Colonic mucosa (tissue), 4 donors: Measurements from ENCODE around the gene FAM107A. TPM values are rescaled to one million over a fixed set of nuclear protein-coding genes. Genes with fewer than 3 reads are reported as not detected.

ENCODE experiments used
- DNase-seq: peaks from one replicate; pipeline ENCODE4 v3.0.0-alpha.2; 2020
- H3K27ac ChIP-seq: fragments of 200-600 bp; one replicate; pipeline ENCODE4 v1.8.0; 2021
- H3K27me3 ChIP-seq: fragments of 200-600 bp; one replicate; pipeline ENCODE4 v1.8.0; 2021
- H3K36me3 ChIP-seq: fragments of 200-600 bp; one replicate; pipeline ENCODE4 v1.8.0; 2021
- H3K4me1 ChIP-seq: fragments of 200-600 bp; one replicate; pipeline ENCODE4 v1.8.0; 2021; ENCODE audit warnings: mild to moderate bottlenecking
- H3K4me3 ChIP-seq: fragments of 200-600 bp; one replicate; pipeline ENCODE4 v1.8.0; 2021
- H3K9ac ChIP-seq, 2 donors: one replicate each; pipeline ENCODE4 v1.7.0; 2013; ENCODE audit warnings: control low read depth in 2 of 2, low read depth in 2 of 2, low read length in 2 of 2
- H3K9me3 ChIP-seq: fragments of 200-600 bp; one replicate; pipeline ENCODE4 v1.8.0; 2021
- intact Hi-C: fragments of 100-400 bp; cut with DNase I; formaldehyde crosslinking; loops from one replicate; pipeline ENCODE4 v1.14.1; 2022
- total RNA-seq, 2 donors: library from RNA; stranded (reverse); fragmentation: NEBNext Ultra II Directional in 1 of 2; extraction: Animal tissue kit (Norgen Biotek cat#: 25700) in 1 of 2; gene quantifications; one replicate each; pipeline ENCODE4 v1.2.1, GENCODE V29; 2021
- TF ChIP-seq, protein P1 (sequence below): fragments of 200-600 bp; IDR thresholded peaks from one replicate; pipeline ENCODE4 v1.8.0; 2022; ENCODE audit warnings: antibody characterized with exemption, mild to moderate bottlenecking
- donor health status: healthy.
- donor health status: DM: no; HTN: no; CAD: no.
- donor health status: DM: no; HTN: no; CAD: no.

FAM107A gene
- total RNA-seq, 2 donors from 2014 or later: 2.2 to 5.1 TPM

DNA sequence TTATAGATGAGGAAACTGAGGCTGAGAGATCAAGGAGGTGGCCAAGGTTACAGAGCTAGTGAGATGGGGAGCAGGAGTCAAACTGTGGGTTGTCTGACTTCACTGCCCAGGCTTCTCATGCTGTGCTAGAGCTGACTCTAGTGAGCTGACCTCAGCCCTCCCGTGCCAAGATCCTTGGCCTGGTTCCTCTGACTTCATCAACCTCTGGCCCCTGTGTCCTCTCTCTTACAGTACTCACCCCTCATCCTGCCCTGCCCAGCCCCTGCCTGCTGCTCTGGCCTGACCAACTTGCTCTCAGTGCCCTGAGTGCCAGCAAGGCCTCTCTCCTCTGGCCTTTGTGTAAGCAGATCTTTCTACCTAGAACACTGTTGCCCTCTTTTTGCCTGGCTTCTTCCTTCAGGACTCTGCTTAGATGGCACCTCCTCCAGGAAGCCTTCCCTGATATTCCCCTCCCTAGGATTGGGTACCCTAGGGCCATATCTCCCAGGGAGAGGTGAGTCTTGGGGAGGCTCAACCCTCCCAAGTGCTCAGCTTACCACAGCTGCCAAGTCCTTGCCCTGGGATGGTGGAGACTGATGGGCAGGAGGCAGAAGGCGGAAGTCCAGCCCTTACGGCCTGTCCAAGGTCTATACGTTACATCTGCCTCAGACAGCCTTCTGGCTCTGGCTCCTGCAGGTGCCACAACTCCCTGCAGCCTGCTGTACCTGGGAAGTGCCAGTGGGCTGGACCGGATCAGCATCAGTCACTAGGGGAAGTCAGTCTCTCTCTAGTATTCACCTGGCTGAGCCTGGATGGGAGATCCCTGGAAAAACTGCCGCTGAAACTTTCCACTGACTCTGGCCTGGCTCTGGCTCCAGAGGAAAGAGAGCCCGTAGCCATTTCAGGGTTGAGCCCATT, 36.3 kb upstream of the FAM107A start:
- intact Hi-C loops: no loop called here
- no peak overlapping the region for H3K27ac ChIP-seq
- DNase-seq: no peak

DNA sequence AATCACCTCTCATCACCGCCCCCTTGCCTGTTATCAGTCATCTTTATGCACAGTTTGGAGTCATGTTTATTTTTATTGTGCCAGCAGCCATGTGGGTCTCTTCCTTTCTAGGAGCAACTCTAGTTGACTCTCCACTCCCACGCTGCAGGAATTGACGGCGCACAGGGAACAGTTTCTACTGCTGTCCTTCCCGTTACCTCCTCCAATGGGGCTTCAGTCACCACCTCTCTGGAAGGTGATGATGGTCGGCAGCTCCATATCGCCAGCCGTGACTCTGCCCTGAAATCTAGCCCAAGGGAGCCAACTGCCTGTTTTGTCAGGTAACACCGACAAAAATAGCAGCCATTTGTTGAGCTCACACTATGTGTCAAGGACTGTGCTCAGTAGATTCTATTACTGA, 35.6 kb upstream of the FAM107A start:
- DNase-seq: no peak
- Histone ChIP-seq H3K27ac (no peak overlapping the region), H3K36me3 (no peaks in the 10 kb centered on the region), H3K4me1 (no peaks in the 10 kb centered on the region), H3K9ac (no peak overlapping the region), H3K9me3 (no peaks in the 10 kb centered on the region), H3K27me3 (no peaks in the 10 kb centered on the region), H3K4me3 (no peak overlapping the region)
- TF ChIP-seq, protein P1, sequence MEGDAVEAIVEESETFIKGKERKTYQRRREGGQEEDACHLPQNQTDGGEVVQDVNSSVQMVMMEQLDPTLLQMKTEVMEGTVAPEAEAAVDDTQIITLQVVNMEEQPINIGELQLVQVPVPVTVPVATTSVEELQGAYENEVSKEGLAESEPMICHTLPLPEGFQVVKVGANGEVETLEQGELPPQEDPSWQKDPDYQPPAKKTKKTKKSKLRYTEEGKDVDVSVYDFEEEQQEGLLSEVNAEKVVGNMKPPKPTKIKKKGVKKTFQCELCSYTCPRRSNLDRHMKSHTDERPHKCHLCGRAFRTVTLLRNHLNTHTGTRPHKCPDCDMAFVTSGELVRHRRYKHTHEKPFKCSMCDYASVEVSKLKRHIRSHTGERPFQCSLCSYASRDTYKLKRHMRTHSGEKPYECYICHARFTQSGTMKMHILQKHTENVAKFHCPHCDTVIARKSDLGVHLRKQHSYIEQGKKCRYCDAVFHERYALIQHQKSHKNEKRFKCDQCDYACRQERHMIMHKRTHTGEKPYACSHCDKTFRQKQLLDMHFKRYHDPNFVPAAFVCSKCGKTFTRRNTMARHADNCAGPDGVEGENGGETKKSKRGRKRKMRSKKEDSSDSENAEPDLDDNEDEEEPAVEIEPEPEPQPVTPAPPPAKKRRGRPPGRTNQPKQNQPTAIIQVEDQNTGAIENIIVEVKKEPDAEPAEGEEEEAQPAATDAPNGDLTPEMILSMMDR: no peak
- intact Hi-C loops: no loop called here

More for the DNA sequence above, 36.3 kb upstream of the FAM107A start:
- Histone ChIP-seq H3K4me3 (no peak overlapping the region), H3K36me3 (no peaks in the 10 kb centered on the region), H3K4me1 (no peaks in the 10 kb centered on the region), H3K9me3 (no peaks in the 10 kb centered on the region), H3K9ac (no peak overlapping the region), H3K27me3 (no peaks in the 10 kb centered on the region)
- TF ChIP-seq, protein P1: no peak

DNA sequence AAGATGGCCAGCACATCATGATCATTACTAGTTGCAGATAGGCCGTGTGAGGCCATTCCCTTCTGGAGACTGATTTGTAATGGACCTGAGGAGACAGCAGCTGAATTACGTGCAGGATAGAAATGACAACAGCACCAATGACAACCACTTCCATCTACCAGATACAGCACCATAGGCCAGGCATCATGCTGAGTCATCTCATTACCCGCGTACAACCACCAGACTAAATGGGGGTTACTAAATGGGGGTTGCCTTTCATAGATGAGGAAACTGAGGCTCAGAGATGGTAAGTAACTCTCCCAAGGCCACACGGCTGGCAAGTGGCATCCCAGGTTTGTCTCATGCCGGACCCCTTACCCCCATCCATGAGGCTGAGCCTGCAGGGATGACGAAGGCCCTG, 32.8 kb upstream of the FAM107A start:
- TF ChIP-seq, protein P1: no peak
- H3K4me1 ChIP-seq: no peaks in the 10 kb centered on the region
- no peaks in the 10 kb centered on the region for H3K36me3 ChIP-seq
- no peak overlapping the region for H3K27ac ChIP-seq
- no peak overlapping the region for H3K4me3 ChIP-seq
- DNase-seq: no peak
- no peaks in the 10 kb centered on the region for H3K9me3 ChIP-seq
- no peaks in the 10 kb centered on the region for H3K27me3 ChIP-seq
- intact Hi-C loops: no loop called here
- no peak overlapping the region for H3K9ac ChIP-seq

DNA sequence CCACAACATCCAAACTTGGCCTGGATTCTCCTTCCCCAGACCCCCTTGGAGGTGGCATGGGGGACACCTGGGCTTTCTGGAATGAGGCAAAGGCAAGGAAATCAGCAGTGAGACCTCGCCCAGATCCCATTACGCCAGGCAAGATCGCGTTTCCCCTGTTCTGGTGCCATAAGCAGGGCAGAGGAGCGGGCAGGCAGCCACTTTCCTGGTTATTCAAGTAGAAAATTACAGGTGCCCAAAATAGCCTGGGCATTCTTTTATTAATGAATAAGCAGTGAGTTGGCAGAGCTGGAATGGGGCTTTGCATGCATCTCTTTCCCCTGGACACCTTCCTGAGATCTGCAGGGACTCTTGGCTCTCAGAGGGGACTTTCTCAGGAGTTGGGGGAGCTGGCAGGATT, 31.5 kb upstream of the FAM107A start:
- DNase-seq: no peak
- Histone ChIP-seq H3K4me3 (no peak overlapping the region), H3K36me3 (no peaks in the 10 kb centered on the region), H3K9ac (no peak overlapping the region), H3K27ac (no peak overlapping the region), H3K4me1 (no peaks in the 10 kb centered on the region), H3K9me3 (no peaks in the 10 kb centered on the region), H3K27me3 (no peaks in the 10 kb centered on the region)
- intact Hi-C loops: no loop called here
- TF ChIP-seq, protein P1: no peak

DNA sequence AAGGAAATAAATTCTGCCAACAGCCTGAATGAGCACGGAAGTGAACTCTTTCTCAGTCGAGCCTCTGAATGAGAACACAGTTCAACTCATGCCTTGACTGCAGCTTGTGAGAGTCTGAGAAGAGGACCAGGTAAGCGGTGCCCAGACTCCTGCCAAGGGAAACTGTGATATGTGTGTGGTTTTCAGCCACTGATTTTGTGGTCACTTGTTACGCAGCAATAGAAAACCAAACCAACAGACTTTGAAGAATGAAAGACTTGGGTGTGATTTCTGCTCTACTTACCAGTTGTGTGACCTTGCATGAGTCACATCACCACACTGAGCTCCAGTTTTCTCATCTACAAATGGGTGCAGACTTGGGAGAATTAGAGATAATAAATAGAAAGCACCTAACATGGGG, 30.6 kb upstream of the FAM107A start:
- no peak overlapping the region for H3K27ac ChIP-seq
- TF ChIP-seq, protein P1: no peak
- H3K4me3 ChIP-seq: no peak overlapping the region
- no peaks in the 10 kb centered on the region for H3K4me1 ChIP-seq
- intact Hi-C loops: no loop called here
- no peaks in the 10 kb centered on the region for H3K36me3 ChIP-seq
- H3K9me3 ChIP-seq: no peaks in the 10 kb centered on the region
- H3K9ac ChIP-seq: no peak overlapping the region
- no peaks in the 10 kb centered on the region for H3K27me3 ChIP-seq
- no peak for DNase-seq
